HG02970 (cell line): ENCODE measurements around the gene SLC2A13.

Experiments
- ATAC-seq: cut with Tn5 transposase; IDR thresholded peaks from one replicate; pipeline ENCODE4 v1.9.1; 2021; ENCODE audit warnings: mild to moderate bottlenecking, moderate library complexity, moderate number of reproducible peaks; ENCODE audit not compliant: unreplicated experiment, low FRiP score

The SLC2A13 gene

GRCh38 chr12:40105515-40106201 is at the start of gene SLC2A13:
TSS of gene SLC2A13 (minus strand) at chr12:40106081. CDS start at chr12:40105808, 273 bp downstream.
- ATAC-seq, result peak; percentile 90

GRCh38 chr12:40154381-40154780 is 48.5 kb upstream of the SLC2A13 start:
- no peak for ATAC-seq

- no peak for ATAC-seq
Observed at GRCh38 chr12:40153432-40153831, 47.6 kb upstream of the SLC2A13 start.

- ATAC-seq, result no peak
Observed at GRCh38 chr12:40152783-40153383, 47.0 kb upstream of the SLC2A13 start.

- no peak for ATAC-seq
Observed at GRCh38 chr12:40149673-40150260, 43.9 kb upstream of the SLC2A13 start.

GRCh38 chr12:40146800-40147797 is 41.2 kb upstream of the SLC2A13 start:
- ATAC-seq, result no peak

GRCh38 chr12:40145896-40146295 is 40.0 kb upstream of the SLC2A13 start:
- ATAC-seq, result no peak

GRCh38 chr12:40144023-40144422 is 38.1 kb upstream of the SLC2A13 start:
- no peak for ATAC-seq

- ATAC-seq, result no peak
Observed at GRCh38 chr12:40142001-40142744, 36.3 kb upstream of the SLC2A13 start.

GRCh38 chr12:40138526-40138925 is 32.6 kb upstream of the SLC2A13 start:
- no peak for ATAC-seq

GRCh38 chr12:40137252-40137651 is 31.4 kb upstream of the SLC2A13 start:
- ATAC-seq, result no peak

GRCh38 chr12:40127408-40127807 is 21.5 kb upstream of the SLC2A13 start:
- ATAC-seq, result no peak

GRCh38 chr12:40123496-40123895 is 17.6 kb upstream of the SLC2A13 start:
- ATAC-seq, result no peak

GRCh38 chr12:40122842-40123241 is 17.0 kb upstream of the SLC2A13 start:
- ATAC-seq, result no peak

- ATAC-seq, result peak; percentile 53
Observed at GRCh38 chr12:40117818-40118217, 11.9 kb upstream of the SLC2A13 start.

GRCh38 chr12:40110586-40110985 is 4.7 kb upstream of the SLC2A13 start:
- ATAC-seq, result no peak

- ATAC-seq, result no peak
Observed at GRCh38 chr12:40107803-40108620, 2.1 kb upstream of the SLC2A13 start.

- peak; percentile 35 for ATAC-seq
Observed at GRCh38 chr12:40107098-40107802, 1.4 kb upstream of the SLC2A13 start.

GRCh38 chr12:40106655-40107054 is 774 bp upstream of the SLC2A13 start:
- ATAC-seq, result no peak
